ENCODE measurements around the gene LRRTM1. TPM values are rescaled to one million over a fixed set of nuclear protein-coding genes. Genes with fewer than 3 reads are reported as not detected.

The LRRTM1 gene
- total RNA-seq, 1 donor from 2014 or later: 29.1 TPM

- H3K4me3 Mint-ChIP-seq: no peak overlapping the region
- DNase-seq (ENCODE audit: extremely low spot score, unreplicated experiment): no peak
- peaks cover 7% of the 10 kb centered on the region for H3K27me3 Mint-ChIP-seq
- no peaks in the 10 kb centered on the region for H3K36me3 Mint-ChIP-seq
- no peak for TF ChIP-seq CTCF (conservative IDR thresholded peaks at IDR 0.05)
- H3K4me1 Mint-ChIP-seq (ENCODE audit: unreplicated experiment): no peaks in the 10 kb centered on the region
- no peak overlapping the region for H3K27ac Mint-ChIP-seq
- H3K9me3 Mint-ChIP-seq: peaks cover under 1% of the 10 kb centered on the region
These were observed 38.3 kb downstream of the LRRTM1 start for GRCh38 chr2:80266231-80266630.

GRCh38 chr2:80259292-80259691 lies 45.3 kb downstream of the LRRTM1 start:
- Mint-ChIP-seq H3K9me3 (peaks cover 4% of the 10 kb centered on the region), H3K27me3 (no peaks in the 10 kb centered on the region), H3K4me3 (no peak overlapping the region), H3K27ac (no peak overlapping the region), H3K36me3 (no peaks in the 10 kb centered on the region), H3K4me1 (ENCODE audit: unreplicated experiment) (peaks cover 11% of the 10 kb centered on the region)
- no peak for DNase-seq (ENCODE audit: extremely low spot score, unreplicated experiment)
- TF ChIP-seq CTCF (conservative IDR thresholded peaks at IDR 0.05): no peak

GRCh38 chr2:80258793-80259192 lies 45.8 kb downstream of the LRRTM1 start:
- peaks cover 11% of the 10 kb centered on the region for H3K4me1 Mint-ChIP-seq (ENCODE audit: unreplicated experiment)
- peaks cover 4% of the 10 kb centered on the region for H3K9me3 Mint-ChIP-seq
- H3K36me3 Mint-ChIP-seq: no peaks in the 10 kb centered on the region
- no peak for DNase-seq (ENCODE audit: extremely low spot score, unreplicated experiment)
- H3K27ac Mint-ChIP-seq: no peak overlapping the region
- H3K4me3 Mint-ChIP-seq: no peak overlapping the region
- no peaks in the 10 kb centered on the region for H3K27me3 Mint-ChIP-seq
- no peak for TF ChIP-seq CTCF (conservative IDR thresholded peaks at IDR 0.05)

- TF ChIP-seq CTCF (conservative IDR thresholded peaks at IDR 0.05): no peak
- DNase-seq (ENCODE audit: extremely low spot score, unreplicated experiment): no peak
- H3K27me3 Mint-ChIP-seq: no peaks in the 10 kb centered on the region
- no peak overlapping the region for H3K4me3 Mint-ChIP-seq
- H3K27ac Mint-ChIP-seq: no peak overlapping the region
- H3K4me1 Mint-ChIP-seq (ENCODE audit: unreplicated experiment): peaks cover 11% of the 10 kb centered on the region
- no peaks in the 10 kb centered on the region for H3K36me3 Mint-ChIP-seq
- peaks cover 4% of the 10 kb centered on the region for H3K9me3 Mint-ChIP-seq
These were observed 46.2 kb downstream of the LRRTM1 start for GRCh38 chr2:80258341-80258740.

GRCh38 chr2:80257450-80257849 lies 47.1 kb downstream of the LRRTM1 start:
- H3K36me3 Mint-ChIP-seq: no peaks in the 10 kb centered on the region
- H3K4me3 Mint-ChIP-seq: no peak overlapping the region
- no peak overlapping the region for H3K27ac Mint-ChIP-seq
- no peak for TF ChIP-seq CTCF (conservative IDR thresholded peaks at IDR 0.05)
- peaks cover 11% of the 10 kb centered on the region for H3K4me1 Mint-ChIP-seq (ENCODE audit: unreplicated experiment)
- DNase-seq (ENCODE audit: extremely low spot score, unreplicated experiment): no peak
- peaks cover 4% of the 10 kb centered on the region for H3K9me3 Mint-ChIP-seq
- H3K27me3 Mint-ChIP-seq: no peaks in the 10 kb centered on the region

GRCh38 chr2:80256782-80257167 lies 47.8 kb downstream of the LRRTM1 start:
- no peaks in the 10 kb centered on the region for H3K36me3 Mint-ChIP-seq
- peaks cover 11% of the 10 kb centered on the region for H3K4me1 Mint-ChIP-seq (ENCODE audit: unreplicated experiment)
- H3K9me3 Mint-ChIP-seq: peaks cover 4% of the 10 kb centered on the region

More at GRCh38 chr2:80256782-80257167, 47.8 kb downstream of the LRRTM1 start:
- Mint-ChIP-seq H3K27me3 (no peaks in the 10 kb centered on the region), H3K27ac (no peak overlapping the region), H3K4me3 (no peak overlapping the region)
- no peak for DNase-seq (ENCODE audit: extremely low spot score, unreplicated experiment)
- TF ChIP-seq CTCF (conservative IDR thresholded peaks at IDR 0.05): no peak
